Lower lobe of right lung (tissue), 2 donors: ENCODE data around the gene GLTP. TPM values are rescaled to one million over a fixed set of nuclear protein-coding genes. Genes with fewer than 3 reads are reported as not detected.

ENCODE experiments used
- ATAC-seq, 2 donors: fragments of 200-7000 bp; cut with Tn5 transposase; one replicate each; pipeline ENCODE4 v1.9.1; 2020 to 2022; ENCODE audit warnings: mild to moderate bottlenecking in 2 of 2, moderate library complexity in 2 of 2
- DNase-seq: peaks from one replicate; pipeline ENCODE4 v3.0.0-alpha.2; 2020
- H3K27ac ChIP-seq: fragments of 200-600 bp; one replicate; pipeline ENCODE4 v1.8.0; 2022
- H3K27me3 ChIP-seq: fragments of 200-600 bp; one replicate; pipeline ENCODE4 v1.8.0; 2022; ENCODE audit warnings: low read depth
- H3K36me3 ChIP-seq: fragments of 200-600 bp; one replicate; pipeline ENCODE4 v1.8.0; 2022; ENCODE audit warnings: mild to moderate bottlenecking
- H3K4me1 ChIP-seq: fragments of 200-600 bp; one replicate; pipeline ENCODE4 v1.8.0; 2022
- H3K4me3 ChIP-seq: fragments of 200-600 bp; one replicate; pipeline ENCODE4 v1.8.0; 2022; ENCODE audit warnings: mild to moderate bottlenecking
- H3K9me3 ChIP-seq: fragments of 200-600 bp; one replicate; pipeline ENCODE4 v1.8.0; 2022
- CTCF ChIP-seq: fragments of 200-600 bp; IDR thresholded peaks from one replicate; pipeline ENCODE4 v1.8.0; 2022; ENCODE audit warnings: antibody characterized with exemption, mild to moderate bottlenecking
- intact Hi-C: fragments of 100-400 bp; cut with DNase I; formaldehyde crosslinking; loops from one replicate; pipeline ENCODE4 v1.11.0; 2022
- total RNA-seq: library from RNA; stranded (reverse); fragmentation: NEBNext Ultra II Directional; extraction: Animal tissue kit (Norgen Biotek cat#: 25700); gene quantifications from one replicate; pipeline ENCODE4 v1.2.1, GENCODE V29; 2021
- donor health status: DM: no; HTN: yes; CAD: no; lungs with severe emphysema.

The GLTP gene
- total RNA-seq, 1 donor from 2014 or later: 45.3 TPM

DNA sequence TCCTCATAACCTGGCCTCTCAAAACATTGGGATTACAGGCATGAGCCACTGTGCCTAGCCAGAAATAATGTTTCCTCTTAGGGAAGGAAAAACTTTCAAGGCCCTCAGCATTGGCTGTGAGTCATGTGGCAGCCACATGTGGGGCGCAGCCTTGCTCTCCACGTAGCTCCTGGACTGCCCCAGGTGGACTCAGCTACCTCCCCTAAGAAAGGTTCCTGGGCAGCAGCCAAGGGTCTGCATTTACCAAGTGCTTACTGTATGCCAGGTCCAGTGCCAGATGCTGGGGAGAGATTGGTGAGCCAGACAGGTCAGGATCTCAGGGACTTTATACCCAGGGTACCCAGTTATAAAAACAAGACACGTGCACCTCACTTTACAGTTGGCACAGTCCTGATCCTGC lies 43.4 kb downstream of the GLTP start:
- no peak for TF ChIP-seq CTCF
- intact Hi-C loops: no loop called here
- DNase-seq (no peak), ATAC-seq (no peak)
- peaks cover 4% of the 10 kb centered on the region for H3K4me1 ChIP-seq
- no peak overlapping the region for H3K4me3 ChIP-seq
- H3K27me3 ChIP-seq: peaks cover 13% of the 10 kb centered on the region
- no peak overlapping the region for H3K27ac ChIP-seq
- no peaks in the 10 kb centered on the region for H3K36me3 ChIP-seq
- no peaks in the 10 kb centered on the region for H3K9me3 ChIP-seq

DNA sequence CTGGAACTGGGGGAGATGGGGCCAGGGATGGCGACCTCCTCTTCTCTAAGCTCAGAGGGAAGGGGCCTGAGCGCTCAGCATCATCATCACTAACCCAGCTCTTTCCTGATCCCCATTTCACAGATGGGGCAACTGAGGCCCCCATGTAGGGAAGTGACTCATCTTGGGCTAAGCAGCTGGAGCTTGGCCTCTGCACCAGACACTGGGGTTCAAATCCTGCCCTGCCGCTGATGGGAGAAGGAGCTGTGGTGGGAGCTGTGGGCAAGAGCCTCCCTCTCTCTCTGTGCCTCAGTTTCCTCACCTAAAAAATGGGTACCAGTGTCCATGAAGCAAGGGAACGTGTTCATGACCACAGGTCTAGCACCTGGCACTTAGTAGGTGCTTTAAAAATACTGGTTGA lies 44.5 kb downstream of the GLTP start:
- H3K4me1 ChIP-seq: peaks cover 4% of the 10 kb centered on the region
- no peak for ATAC-seq
- no peak overlapping the region for H3K27ac ChIP-seq
- no peak overlapping the region for H3K4me3 ChIP-seq
- peaks cover 18% of the 10 kb centered on the region for H3K27me3 ChIP-seq
- no peak for TF ChIP-seq CTCF
- no peak for DNase-seq
- intact Hi-C loops: no loop called here
- no peaks in the 10 kb centered on the region for H3K9me3 ChIP-seq
- no peaks in the 10 kb centered on the region for H3K36me3 ChIP-seq

- DNase-seq (no peak), ATAC-seq (peak; percentile 51 to 61)
- peaks cover 4% of the 10 kb centered on the region for H3K4me1 ChIP-seq
- no peak within 1 kb of the TSS for H3K27ac ChIP-seq
- peaks cover 26% of the 10 kb centered on the region for H3K27me3 ChIP-seq
- peak within 1 kb of the TSS; percentile 47 for H3K4me3 ChIP-seq
- TF ChIP-seq CTCF: no peak
- no peaks in the 10 kb centered on the region for H3K36me3 ChIP-seq
- intact Hi-C loops: no loop called here
- H3K9me3 ChIP-seq: no peaks in the 10 kb centered on the region
Observed at GRCh38 chr12:109833307-109834189, 46.8 kb downstream of the GLTP start, which contains the start of gene TRPV4. TSS of gene TRPV4 (minus strand) at chr12:109833398. CDS start at chr12:109814796, 18,602 bp downstream.

DNA sequence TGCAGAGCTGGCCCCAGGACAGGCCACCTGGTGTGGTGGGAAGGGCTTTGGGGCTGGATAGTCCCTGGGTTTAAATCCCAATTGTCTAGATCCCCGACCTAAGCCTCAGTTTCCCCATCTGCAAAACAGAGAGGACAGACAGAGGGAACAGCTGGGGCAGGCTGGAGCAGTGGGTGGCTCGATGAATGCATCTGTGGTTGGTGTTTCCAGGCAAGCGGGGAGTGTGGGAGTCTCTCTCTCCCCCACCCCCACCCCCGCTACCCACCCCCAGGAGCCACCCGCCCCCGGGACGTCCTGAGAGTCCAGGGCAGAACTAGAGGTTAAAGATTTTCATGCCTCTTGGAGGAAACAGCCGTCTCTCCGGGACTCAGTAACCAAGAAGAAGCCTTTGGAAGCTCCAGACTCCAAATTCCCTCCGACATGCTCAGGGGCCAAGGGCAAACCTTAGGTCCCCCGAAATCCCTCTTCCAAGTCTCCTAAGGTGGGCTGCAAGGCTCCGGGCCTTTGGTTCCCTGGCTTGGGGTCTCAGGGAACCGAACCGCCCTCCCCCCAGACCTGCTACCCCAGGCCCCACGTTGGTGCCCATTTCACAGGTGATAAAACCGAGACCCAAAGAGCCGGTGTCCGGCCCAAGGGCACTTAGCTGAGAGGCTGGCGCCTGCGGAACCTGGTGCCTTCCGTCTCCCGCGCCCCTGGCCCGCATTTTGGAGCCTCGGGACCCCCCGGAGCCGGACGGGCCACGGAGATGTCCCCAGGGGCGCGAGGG lies 47.6 kb downstream of the GLTP start:
- H3K9me3 ChIP-seq: no peaks in the 10 kb centered on the region
- H3K27ac ChIP-seq: no peak overlapping the region
- intact Hi-C loops: no loop called here
- peak overlapping the region; percentile 47 for H3K4me3 ChIP-seq
- H3K36me3 ChIP-seq: no peaks in the 10 kb centered on the region
- peaks cover 31% of the 10 kb centered on the region for H3K27me3 ChIP-seq
- ATAC-seq (no peak), DNase-seq (no peak)
- peaks cover 4% of the 10 kb centered on the region for H3K4me1 ChIP-seq
- no peak for TF ChIP-seq CTCF

GRCh38 chr12:109831929-109832328 lies 48.4 kb downstream of the GLTP start:
- DNase-seq (no peak), ATAC-seq (no peak)
- no peaks in the 10 kb centered on the region for H3K36me3 ChIP-seq
- H3K4me3 ChIP-seq: no peak overlapping the region
- H3K9me3 ChIP-seq: no peaks in the 10 kb centered on the region
- H3K27me3 ChIP-seq: peaks cover 31% of the 10 kb centered on the region
- no peak overlapping the region for H3K27ac ChIP-seq
- H3K4me1 ChIP-seq: peaks cover 4% of the 10 kb centered on the region
- intact Hi-C loops: no loop called here
- TF ChIP-seq CTCF: no peak
